DMS 273 (cell line): ENCODE results near the gene AKAP13.
"Not testable (repeated sequence)": the region's sequence is repeated elsewhere in the genome, so short reads cannot be mapped to it uniquely, and the experiment has no call there.

Experiments used
- DNase-seq: peaks from one replicate; lab custom pipeline; 2025; ENCODE audit not compliant: unreplicated experiment; lab: John Stamatoyannopoulos, UW

AKAP13 gene

DNA sequence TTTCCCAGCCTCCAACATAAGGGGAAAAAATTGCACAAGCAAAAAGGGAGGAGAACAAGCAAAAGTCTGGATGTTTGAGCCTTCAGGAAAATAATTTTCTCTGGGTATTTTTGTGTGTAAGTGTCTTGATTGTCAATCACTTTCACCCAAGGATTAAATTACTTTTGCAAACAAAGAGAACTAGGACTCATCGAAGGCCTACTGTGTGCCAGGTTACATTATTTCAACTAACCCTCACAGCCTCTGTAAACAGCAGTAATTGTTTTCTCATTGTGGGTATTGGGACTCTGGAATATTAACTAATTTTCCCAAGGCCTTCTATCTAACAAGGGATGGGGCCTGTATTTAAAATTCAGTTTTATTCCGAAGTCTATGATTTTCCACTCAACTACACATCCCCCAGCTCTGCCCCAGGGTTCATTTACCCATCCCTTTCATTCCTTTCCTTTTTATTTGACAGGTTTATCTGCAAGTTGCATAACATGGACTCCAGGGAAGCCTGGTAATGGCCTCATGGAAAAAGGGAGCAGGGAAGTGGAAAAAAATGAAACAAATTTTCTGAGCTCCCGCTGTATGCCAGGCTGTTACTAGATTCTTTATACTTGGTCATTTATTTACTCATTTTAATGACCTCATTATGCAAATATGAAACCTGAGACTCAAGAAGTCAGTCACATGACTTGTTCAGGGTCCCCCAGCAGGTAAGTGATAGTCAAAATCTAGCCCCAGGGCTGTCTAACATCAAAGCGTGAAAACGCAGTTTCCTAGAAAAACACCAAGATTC is 32.9 kb upstream of the AKAP13 start:
- not testable (repeated sequence) for DNase-seq

DNA sequence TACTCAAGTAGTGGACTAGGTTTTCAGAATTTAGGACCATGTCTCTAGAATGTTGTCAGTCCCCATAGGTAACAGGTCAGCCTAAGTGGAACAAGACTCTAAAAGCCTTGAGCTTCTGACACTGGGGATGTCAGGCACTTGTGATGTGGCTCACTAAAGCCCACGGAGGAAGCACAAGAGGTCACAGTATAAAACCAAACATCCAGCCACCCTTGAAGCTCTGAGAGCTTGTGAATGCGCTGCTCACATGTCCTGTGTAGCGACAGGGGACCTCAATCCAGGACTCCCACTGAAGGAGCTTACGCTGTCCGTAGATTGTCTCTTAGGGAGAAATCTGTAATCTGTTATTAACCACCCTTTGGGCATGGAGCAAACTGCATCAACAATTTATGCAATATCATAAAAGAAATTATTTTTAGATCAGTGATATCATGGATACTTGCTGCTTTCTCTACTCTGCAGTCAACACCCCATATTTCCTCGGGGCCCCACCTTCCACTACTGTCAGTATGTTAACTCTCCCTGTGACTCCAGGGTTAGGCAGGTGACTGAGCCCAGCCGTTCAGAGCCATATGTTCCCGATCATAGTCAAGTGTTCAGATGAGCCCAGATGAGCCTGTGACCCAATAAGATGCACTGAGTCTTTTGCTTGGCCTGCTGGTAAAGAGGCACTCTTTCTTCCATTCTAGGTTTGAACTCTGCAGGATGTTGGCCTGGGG is 32.2 kb upstream of the AKAP13 start:
- not testable (repeated sequence) for DNase-seq

DNA sequence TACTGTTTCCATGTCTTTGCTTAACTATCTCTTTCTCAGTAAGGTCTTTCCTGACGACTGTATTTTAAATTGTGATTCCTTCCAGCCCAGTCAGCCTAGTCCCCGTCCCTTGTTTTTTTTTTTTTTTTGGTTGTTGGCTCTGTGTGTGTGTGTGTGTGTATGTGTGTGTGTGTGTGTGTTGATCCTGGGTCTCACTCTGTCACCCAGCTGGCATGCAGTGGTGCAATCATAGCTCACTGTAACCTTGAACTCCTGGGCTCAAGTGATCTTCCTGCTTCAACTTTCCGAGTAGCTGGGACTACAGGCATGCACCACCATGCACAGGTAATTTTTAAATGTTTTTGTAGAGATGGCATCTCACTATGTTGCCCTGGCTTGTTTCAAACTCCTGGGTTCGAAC is 31.3 kb upstream of the AKAP13 start:
- DNase-seq = not testable (repeated sequence)

DNA sequence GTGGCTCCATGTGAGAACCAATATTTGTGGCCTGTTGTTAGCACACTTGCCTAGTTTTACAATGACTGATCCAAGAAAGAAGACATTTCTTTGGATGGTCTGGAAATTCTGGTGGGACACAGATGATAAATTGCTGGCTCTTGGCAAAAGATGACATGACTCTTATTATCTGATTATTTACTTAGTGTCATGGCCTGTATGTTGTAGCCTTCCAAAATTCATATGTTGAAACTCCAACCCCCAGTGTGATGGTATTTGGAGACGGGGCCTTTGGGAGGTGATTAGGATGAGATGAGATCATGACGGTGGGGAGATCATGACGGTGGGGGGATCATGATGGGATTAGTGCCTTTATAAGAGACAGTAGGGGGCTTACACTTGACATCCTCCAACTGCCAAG is 30.0 kb upstream of the AKAP13 start:
- no peak for DNase-seq

DNA sequence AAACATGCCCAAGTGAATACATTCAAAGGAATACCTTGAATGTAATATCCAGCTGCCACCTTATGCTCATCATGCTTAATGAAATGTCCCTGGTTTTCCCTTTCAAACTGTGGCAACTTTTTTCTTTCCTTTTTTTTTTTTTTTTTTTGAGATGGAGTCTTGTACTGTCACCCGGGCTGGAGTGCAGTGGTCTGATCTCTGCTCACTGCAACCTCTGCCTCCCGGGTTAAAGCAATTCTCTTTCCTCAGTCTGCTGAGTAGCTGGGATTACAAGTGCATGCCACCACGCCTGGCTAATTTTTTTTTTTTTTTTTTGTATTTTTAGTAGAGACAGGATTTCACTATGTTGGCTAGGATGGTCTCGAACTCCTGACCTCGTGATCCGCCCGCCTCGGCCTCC is 28.9 kb upstream of the AKAP13 start:
- DNase-seq = not testable (repeated sequence)

DNA sequence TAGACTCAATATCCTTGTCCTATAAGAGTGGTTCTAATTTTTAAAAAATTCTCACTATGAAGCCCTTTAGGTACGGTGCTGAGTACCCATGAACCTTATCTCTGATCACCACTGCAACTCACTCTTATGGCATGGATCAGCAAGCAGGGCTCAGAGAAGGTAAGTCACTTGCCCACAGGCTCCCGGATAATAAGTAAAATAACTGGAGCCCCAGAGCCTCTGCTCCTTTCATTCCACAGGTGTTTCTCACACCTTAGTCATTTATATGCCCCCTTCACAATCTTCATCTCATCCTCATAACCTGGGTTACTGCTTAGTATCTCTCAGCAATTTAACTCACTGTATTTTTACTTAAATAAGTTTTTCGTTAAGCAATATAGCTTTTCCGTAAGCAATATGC is 28.4 kb upstream of the AKAP13 start:
- DNase-seq = no peak

DNA sequence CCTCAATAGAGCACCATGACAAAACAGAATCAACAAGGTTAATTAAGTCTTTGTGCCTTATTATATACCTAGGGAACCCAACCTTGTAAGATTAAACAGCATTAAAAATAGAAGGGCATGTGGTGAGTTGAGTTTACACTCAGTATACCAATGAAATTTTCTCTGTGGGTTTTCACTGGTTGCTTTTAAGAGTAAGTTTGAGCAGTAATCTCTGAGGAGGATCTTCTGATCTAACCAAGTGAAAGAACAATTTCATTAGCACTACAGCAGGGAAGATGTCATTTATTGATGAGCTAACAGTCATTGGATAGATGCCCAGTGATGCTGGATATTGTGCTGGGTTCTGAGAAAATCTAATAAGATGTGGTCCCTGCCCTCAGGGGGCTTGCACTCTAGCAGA is 26.9 kb upstream of the AKAP13 start:
- DNase-seq = no peak

DNA sequence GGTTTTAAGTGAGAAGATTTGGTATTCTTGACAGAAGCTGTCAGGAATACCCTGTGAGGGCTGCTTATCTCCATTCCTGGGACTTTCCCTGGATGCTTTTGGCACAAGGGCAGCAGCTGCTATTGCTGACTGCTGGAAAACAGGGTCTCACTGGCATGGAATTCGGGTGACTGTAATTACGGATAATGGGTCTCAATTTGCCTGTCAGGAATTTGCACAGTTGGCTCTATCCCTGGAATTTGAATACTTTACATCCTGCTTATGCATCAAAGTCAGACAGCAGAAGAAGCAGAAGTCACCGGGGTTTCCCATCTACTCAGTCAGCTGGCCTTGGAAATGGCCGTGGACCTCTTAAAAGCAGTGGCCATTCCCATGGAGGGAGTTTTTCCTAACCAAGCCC is 25.9 kb upstream of the AKAP13 start:
- DNase-seq = peak; percentile 24

DNA sequence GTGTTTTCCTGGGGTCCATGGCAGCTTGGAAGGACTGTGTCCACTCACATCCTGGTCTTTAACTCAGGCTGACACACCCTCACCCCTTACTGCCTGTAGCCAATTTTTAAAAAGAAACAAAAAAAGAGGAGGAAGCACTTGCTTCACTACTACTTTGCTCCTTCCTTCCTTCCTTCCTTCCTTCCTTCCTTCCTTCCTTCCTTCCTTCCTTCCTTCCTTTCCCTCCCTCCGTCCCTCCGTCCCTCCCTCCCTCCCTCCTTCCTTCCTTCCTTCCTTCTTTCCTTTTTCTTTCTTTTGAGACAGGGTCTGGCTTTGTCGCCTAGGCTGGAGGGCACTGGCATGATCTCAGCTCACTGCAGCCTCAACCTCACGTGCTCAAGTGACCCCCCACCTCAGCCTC is 25.5 kb upstream of the AKAP13 start:
- no peak for DNase-seq

DNA sequence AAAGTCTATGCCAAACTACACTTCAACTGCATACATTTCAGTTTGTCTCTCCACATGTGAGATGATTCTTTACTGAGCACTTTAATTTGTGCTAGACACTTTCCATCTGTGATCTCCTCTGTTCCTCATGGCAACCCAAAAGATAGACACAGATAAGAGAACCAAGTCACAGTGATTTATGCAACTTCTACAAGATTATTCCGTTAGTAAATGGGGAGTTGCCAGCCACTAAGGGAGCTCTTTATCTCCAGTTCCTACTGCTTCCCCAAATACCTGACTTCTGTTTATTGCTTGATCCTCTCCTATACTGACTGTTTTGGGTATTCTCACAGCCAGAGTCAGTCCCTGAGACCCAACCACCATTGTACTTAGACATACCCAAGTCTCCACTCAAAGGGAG is 24.1 kb upstream of the AKAP13 start:
- DNase-seq = no peak

DNA sequence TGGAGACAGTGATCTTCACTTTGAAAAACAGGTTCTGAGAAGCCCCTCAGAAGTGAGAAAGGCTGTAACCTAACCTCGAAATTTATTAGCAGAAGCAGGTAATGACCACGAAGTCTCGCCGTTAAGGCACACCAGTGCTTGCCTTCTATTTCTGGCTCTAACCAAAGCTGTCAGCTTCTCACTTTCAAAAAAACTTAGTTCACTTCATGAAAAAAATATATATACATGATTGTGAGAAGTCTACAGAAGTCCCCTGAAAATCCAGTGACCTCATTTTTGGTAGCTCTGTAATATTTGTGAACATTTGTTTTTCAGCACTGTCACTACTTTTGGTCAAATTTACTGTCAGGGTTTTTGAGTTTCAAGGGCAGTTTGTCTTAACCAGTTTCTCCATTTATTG is 19.1 kb upstream of the AKAP13 start:
- DNase-seq = no peak

DNA sequence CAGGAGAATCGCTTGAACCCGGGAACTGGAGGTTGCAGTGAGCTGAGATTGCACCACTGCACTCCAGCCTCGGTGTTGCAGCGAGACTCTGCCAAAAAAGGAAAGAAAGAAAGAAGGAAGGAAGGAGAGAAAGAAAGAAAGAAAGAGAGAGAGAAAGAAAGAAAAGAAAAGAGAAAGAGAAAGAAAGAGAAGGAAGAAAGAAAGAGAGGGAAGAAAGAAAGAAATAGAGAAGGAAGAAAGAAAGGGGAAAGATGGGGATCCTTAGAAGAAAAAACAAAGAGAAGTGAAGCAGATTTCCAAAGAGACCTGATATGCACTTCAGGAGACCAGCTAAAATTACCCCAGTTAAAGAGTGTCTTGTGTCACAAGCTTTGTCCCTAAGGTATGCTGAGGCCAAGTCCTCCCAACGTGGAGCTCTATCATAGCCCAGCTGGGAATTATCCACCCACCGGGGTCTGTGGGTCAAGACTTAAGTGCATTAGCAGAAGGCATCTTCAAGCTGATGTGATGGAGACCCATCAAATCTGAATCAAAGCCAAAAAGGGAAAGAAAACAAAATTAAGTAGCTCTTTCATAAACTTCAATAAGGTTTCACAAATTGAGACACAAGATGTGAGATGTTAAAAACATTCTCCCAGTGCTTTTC is 17.8 kb upstream of the AKAP13 start:
- DNase-seq = no peak

DNA sequence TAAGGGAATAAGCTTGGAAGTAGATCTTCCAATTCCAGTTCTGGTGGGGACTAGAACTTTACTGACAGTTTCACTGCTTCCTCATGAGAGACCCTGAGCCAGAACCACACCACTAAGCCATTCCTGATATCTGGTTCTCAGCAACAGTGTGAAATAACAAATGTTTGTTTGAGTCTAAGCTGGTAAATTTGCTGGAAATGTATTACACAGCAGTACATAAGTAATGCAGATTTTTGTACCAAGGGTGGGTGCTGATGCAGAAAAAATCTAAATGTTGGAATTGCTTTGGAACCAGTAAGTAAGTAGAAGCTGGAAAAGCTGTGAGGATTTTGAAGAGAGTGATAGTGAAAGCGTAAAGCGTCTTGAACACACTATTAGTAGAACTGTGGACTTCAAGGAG is 14.4 kb upstream of the AKAP13 start:
- no peak for DNase-seq

DNA sequence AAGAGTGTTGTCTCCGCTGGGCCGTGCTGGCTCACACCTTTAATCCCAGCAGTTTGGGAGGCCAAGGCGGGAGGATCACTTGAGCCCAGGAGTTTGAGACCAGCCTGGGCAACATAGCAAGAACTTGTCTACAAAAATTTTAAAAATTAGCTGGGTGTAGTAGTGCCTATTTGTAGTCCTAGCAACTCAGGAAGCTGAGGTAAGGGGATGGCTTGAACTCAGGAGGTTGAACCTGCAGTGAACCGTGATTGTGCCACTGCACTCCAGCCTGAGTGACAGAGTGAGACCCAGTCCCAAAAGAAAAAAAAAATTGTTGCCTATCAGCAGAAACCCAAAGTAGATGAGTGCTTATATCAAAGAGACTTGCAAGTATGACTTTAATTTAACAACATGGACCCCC is 12.7 kb upstream of the AKAP13 start:
- DNase-seq = no peak

DNA sequence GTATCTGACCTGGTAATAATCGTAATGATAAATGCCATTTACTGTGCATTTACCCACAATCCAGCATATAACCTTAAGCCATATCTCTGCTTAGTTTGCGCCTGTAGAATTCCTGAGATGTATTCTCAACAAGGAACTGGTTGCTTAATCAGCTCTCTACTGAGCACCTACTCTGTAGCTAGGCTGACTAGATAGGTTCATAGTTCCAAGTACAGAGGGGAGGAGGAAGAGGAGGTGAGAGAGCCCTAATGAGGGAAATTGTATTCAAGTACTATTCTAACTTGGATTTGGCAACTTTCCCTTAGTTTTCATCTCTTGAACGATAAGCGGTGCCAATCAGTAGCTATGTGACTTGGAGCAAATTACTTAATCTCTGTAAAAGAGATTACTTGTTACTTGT is 5.6 kb upstream of the AKAP13 start:
- DNase-seq = peak; percentile 8

DNA sequence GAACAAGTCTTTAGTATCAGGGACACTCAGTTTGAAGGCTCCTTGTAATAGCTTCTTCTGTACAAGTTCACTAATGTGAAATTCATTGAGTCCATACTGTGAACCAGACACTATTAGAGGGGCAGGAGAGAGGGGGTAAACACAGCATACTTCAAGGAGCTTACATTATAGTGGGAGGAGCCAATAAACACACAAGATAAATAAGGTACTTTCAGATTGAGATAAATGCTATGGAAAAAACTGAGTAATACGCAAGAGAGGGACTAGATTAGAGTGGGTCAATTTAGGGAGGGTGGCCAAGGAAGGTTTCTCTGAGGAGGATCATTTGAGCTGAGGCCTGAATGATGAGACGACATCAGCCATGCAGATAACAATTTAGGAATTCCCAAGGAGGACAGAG is 3.1 kb upstream of the AKAP13 start:
- DNase-seq = no peak

DNA sequence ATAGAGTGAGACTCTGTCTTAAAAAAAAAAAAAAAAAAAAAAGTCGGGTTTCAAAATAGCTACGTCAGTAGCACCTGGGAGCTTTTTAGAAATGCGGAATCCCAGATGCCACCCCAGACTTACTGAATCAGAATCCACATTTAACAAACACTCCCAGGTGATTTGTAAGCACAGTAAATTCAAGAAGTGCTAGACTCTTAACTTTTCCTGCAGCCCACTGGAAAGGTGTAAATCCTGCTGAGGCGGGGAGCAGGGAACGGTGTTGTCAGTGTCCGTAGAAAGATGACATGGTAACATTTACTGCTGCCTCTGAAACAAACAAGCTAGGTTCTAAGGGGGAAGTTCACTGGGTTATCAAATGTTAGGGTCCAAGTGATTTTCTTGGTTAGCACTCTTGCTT is 2.4 kb upstream of the AKAP13 start:
- DNase-seq = no peak

DNA sequence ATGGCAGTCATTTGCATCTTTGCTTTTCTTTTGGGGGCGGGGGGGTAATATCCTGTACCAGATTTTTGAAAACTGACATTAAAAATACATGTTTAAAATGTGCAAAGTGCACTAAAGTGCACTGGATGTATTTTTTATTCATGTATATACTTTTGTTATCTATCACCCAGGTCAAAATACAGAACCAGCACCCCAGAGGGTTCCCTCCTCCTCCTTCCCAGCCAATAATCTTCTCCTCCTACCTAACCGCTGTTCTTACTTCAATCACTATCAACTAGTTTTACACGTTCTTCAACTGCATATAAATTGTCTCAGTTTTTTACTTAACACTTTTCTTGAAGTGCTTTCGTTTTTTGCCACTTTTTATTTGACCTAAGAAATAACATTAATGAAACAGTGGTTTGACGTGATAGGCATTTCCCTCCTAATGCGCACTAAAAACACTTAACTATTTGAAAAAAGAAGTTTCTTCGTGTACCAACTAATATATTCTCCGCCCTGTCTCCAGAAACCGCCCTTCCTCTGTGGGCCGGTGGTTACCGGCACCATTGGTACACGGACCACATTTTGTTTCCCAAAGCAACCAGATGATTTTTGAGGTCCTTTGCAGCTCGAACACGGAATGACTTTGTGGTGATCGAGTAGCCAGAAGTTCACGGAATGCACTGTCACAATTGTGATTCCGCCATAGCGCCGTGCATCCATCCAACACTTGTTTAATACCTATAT is 836 bp upstream of the AKAP13 start:
- DNase-seq = peak; percentile 33

DNA sequence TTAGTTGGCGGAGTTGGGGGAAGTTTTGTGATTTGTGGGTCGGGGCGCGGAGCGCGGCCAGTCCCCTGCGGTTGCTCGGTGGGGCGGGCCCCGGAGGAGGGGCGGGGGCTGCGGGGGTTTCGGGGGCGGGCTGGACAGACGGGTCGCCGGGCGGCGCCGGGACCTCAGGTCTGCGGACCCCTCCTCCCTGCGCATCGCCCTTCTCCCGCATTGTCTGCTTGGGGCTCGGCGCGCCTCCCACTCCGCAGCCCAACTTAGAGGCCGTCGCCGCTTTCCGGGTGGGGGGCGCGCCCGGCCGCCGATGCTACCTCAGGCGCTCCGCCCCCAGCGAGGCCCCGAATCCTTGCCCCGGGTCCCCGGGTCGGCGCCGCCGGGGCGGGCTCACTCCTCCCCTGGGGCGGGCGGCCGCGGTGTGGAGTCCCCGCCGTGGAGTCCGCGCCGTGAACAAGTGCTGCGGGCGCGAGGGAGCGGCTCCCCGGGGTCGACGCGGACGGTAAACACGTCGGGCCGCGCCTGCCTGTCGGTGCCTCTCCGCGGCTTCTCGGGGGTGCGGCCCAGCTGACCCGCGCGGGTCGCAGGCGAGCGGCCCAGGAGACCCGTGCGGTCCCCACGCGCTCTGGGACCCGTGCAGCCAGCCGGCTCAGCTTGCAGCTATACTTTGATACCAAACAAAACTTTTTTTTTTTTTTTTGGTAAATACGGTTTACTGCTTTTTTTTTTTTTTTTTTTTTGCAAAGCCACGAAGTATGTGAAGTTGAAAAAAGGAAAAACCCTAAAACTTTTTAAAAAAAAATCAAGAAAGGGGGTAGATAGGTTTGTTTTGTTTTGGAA is 624 bp downstream of the AKAP13 start:
- DNase-seq = peak; percentile 68

DNA sequence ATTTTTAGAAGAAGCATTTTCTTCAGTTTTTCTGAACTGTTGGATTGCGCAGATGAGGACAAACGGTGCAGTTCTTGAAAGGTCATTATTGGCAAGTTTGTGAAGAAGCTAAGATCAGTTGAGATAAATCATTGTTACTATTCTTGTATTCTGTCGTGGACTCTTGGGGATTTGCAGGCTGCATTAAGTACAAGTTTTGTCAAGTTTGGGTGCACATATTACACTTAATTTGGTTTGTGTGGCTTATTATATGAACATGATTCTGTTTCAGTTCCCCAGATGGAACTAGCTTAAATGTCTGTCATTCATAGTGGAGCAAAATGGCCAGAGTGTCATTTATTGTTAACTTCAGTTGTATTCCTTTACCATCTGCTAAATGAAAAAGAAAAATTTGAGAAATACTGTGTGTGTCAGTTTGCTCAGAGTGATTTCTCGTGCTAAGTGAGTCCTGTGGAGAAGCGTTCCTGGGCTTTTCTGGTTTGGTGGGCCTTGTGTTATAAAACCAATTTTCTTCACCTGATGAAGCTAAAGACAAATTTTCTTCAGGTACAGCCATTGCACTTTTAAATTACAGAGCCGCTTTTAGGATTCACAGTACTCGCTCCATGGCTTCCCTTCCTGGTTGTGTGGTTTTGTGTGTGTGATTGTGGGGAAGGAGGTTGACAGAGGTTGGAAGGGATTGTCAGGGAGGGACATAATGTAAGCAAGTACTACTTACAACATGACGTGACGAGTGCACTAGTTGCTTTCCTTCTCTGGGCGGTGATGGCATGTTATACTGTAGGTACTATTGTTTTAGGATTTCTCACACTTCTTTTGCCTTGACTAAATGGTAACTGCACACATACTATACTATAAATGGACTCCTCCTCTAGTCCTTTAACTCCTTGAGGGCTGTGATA is 1.7 kb downstream of the AKAP13 start:
- DNase-seq = no peak
